HK-2 (cell line): ENCODE results near the gene RBM43.
"Not testable (repeated sequence)": the region's sequence is repeated elsewhere in the genome, so short reads cannot be mapped to it uniquely, and the experiment has no call there.

Source experiments
- DNase-seq: peaks from one replicate; pipeline ENCODE4 v3.0.0-alpha.2; 2018; ENCODE audit not compliant: unreplicated experiment

RBM43 gene

GRCh38 chr2:151268085-151268484 is 6.4 kb upstream of the RBM43 start:
- DNase-seq, result no peak

- no peak for DNase-seq
These were observed 5.9 kb upstream of the RBM43 start for GRCh38 chr2:151267537-151267936.

- no peak for DNase-seq
These were observed 4.3 kb upstream of the RBM43 start for GRCh38 chr2:151265991-151266390.

- no peak for DNase-seq
These were observed 2.6 kb upstream of the RBM43 start for GRCh38 chr2:151264157-151264825.

- no peak for DNase-seq
These were observed 966 bp upstream of the RBM43 start for GRCh38 chr2:151262629-151263028.

- DNase-seq, result no peak
These were observed 271 bp upstream of the RBM43 start for GRCh38 chr2:151261977-151262291.

- no peak for DNase-seq
These were observed 961 bp downstream of the RBM43 start for GRCh38 chr2:151260573-151261230.

GRCh38 chr2:151258121-151258520 is 3.5 kb downstream of the RBM43 start:
- no peak for DNase-seq

GRCh38 chr2:151252646-151253045 is 9.0 kb downstream of the RBM43 start:
- no peak for DNase-seq

GRCh38 chr2:151251012-151251411 is 10.7 kb downstream of the RBM43 start:
- DNase-seq, result no peak

- no peak for DNase-seq
These were observed 14.2 kb downstream of the RBM43 start for GRCh38 chr2:151247432-151247831.

- DNase-seq, result no peak
These were observed 15.5 kb downstream of the RBM43 start for GRCh38 chr2:151246152-151246551.

- no peak for DNase-seq
These were observed 18.2 kb downstream of the RBM43 start for GRCh38 chr2:151243468-151243867.

GRCh38 chr2:151241224-151241623 is 20.4 kb downstream of the RBM43 start:
- DNase-seq, result no peak

GRCh38 chr2:151240433-151240832 is 21.2 kb downstream of the RBM43 start:
- DNase-seq, result no peak

GRCh38 chr2:151239624-151240023 is 22.0 kb downstream of the RBM43 start:
- DNase-seq, result no peak

GRCh38 chr2:151238527-151239487 is 22.9 kb downstream of the RBM43 start:
- DNase-seq, result peak; percentile 25

GRCh38 chr2:151237422-151238025 is 24.1 kb downstream of the RBM43 start:
- no peak for DNase-seq

- DNase-seq, result not testable (repeated sequence)
These were observed 27.9 kb downstream of the RBM43 start for GRCh38 chr2:151233760-151234159.

GRCh38 chr2:151233288-151233687 is 28.4 kb downstream of the RBM43 start:
- not testable (repeated sequence) for DNase-seq

- DNase-seq, result no peak
These were observed 31.0 kb downstream of the RBM43 start for GRCh38 chr2:151230627-151231140.
